Measurements from ENCODE around the gene APC2. TPM values are rescaled to one million over a fixed set of nuclear protein-coding genes. Genes with fewer than 3 reads are reported as not detected.

Gene APC2
- total and polyA plus RNA-seq, 4 donors = 46.3 to 190 (median 125) TPM

DNA sequence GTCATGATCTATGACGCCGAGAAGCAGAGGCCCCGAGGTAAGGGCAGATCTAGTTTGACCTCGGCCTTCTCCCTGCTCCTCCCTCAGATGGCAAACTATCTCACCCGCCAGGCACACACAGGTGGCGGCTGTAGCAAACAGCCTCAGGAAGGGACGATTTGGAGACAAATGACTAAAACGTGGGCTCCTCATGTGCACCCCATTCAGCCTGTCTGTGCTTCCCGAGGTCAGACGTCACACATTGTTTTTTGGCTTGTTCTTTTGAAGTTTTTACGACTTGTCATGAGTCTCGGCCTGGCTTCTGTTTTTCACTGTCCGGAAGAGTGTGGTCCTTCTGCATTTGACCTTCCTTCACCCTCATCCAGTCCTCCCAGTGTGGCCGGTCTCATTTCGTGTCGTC, 27.6 kb upstream of the APC2 start:
- H3K9me3 ChIP-seq (ENCODE audit: control insufficient read depth, insufficient read depth, low read length) = no peaks in the 10 kb centered on the region
- H3K27me3 ChIP-seq (ENCODE audit: control insufficient read depth, insufficient read depth, low read length) = no peaks in the 10 kb centered on the region
- no peak overlapping the region for H3K4me3 ChIP-seq (ENCODE audit: low read depth, low read length)
- peaks cover 99% of the 10 kb centered on the region for H3K36me3 ChIP-seq (ENCODE audit: control insufficient read depth, insufficient read depth, low read length)
- no peak overlapping the region for H3K27ac ChIP-seq (ENCODE audit: low read depth, low read length)
- WGBS (ENCODE audit: insufficient coverage) = 63% methylated on average over 10 of the region's 16 CpGs
- peaks cover 15% of the 10 kb centered on the region for H3K4me1 ChIP-seq (ENCODE audit: control insufficient read depth, insufficient read depth, low read length)
- no peak for DNase-seq (ENCODE audit: low read depth in 4 of 6, low spot score in 6 of 6)

DNA sequence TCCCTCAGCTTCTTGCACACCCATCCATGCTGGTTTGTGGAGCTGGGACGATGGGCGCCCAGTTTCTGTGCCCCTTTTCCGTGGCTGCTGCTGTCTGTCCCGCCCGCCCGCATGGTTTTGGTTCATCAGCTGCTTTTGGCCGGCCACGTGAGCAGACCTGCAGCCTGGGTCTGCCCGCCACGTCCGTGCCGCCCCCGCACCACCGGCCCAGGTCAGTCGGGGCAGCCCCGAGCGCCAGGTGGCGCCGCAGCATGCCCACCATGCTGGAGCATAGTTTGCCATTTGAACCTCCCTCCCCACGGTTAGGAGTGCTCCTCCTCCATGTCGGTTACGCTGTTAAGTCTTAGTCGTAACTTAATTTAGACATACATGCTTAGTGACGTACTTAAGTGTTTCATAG, 27.0 kb upstream of the APC2 start:
- WGBS (ENCODE audit: insufficient coverage) = 87% methylated on average over 20 of the region's 24 CpGs
- no peaks in the 10 kb centered on the region for H3K27me3 ChIP-seq (ENCODE audit: control insufficient read depth, insufficient read depth, low read length)
- no peak for DNase-seq (ENCODE audit: low read depth in 4 of 6, low spot score in 6 of 6)
- H3K9me3 ChIP-seq (ENCODE audit: control insufficient read depth, insufficient read depth, low read length) = no peaks in the 10 kb centered on the region
- H3K27ac ChIP-seq (ENCODE audit: low read depth, low read length) = no peak overlapping the region
- H3K4me1 ChIP-seq (ENCODE audit: control insufficient read depth, insufficient read depth, low read length) = peaks cover 13% of the 10 kb centered on the region
- peaks cover 98% of the 10 kb centered on the region for H3K36me3 ChIP-seq (ENCODE audit: control insufficient read depth, insufficient read depth, low read length)
- no peak overlapping the region for H3K4me3 ChIP-seq (ENCODE audit: low read depth, low read length)

GRCh38 chr19:1423436-1424191, 26.3 kb upstream of the APC2 start:
- H3K27me3 ChIP-seq (ENCODE audit: control insufficient read depth, insufficient read depth, low read length) = no peaks in the 10 kb centered on the region
- no peak overlapping the region for H3K4me3 ChIP-seq (ENCODE audit: low read depth, low read length)
- H3K4me1 ChIP-seq (ENCODE audit: control insufficient read depth, insufficient read depth, low read length) = peaks cover 8% of the 10 kb centered on the region
- no peak for DNase-seq (ENCODE audit: low read depth in 4 of 6, low spot score in 6 of 6)
- peaks cover 96% of the 10 kb centered on the region for H3K36me3 ChIP-seq (ENCODE audit: control insufficient read depth, insufficient read depth, low read length)
- no peaks in the 10 kb centered on the region for H3K9me3 ChIP-seq (ENCODE audit: control insufficient read depth, insufficient read depth, low read length)
- H3K27ac ChIP-seq (ENCODE audit: low read depth, low read length) = no peak overlapping the region
- WGBS (ENCODE audit: insufficient coverage) = 92% methylated on average over 40 of the region's 40 CpGs

DNA sequence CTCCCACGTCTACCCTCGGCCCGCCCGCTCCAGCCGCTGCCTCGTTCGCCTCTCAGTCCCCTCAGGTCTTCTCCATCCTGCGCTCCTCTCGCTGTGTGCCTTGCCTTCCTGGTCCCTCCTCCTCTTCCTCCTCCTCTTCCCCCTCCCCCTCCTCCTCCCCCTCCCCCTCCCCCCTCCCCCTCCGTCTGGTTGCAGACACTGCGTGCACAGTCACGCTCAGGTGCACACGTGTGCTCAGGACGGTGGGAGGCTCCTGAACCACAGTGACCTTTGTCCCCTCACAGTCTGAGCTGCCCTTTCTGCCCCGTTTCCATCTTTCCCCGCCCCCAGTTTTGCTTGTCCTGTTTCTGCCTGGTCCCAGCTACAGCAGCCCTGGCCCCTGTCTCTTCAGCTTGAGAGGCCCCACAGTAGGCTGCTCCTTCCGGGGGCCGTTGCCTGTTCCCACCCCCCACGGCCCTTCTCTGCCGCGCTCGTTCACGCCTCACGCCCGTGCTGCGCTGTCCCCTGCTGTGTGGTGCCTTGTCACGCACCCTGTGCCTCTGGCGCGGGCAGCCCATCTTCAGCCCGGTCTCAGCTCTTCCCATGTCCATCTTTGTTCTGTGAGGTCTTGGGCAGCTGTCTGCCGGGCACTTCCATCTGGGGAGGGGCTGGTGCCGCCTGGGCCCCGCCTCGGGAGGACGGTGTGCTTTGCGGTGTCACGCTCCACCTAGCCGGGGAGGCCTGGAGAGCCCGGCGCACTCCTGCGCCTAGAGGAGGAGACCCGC, 25.5 kb upstream of the APC2 start:
- H3K9me3 ChIP-seq (ENCODE audit: control insufficient read depth, insufficient read depth, low read length) = no peaks in the 10 kb centered on the region
- peaks cover 8% of the 10 kb centered on the region for H3K4me1 ChIP-seq (ENCODE audit: control insufficient read depth, insufficient read depth, low read length)
- peaks cover 96% of the 10 kb centered on the region for H3K36me3 ChIP-seq (ENCODE audit: control insufficient read depth, insufficient read depth, low read length)
- no peaks in the 10 kb centered on the region for H3K27me3 ChIP-seq (ENCODE audit: control insufficient read depth, insufficient read depth, low read length)
- no peak overlapping the region for H3K4me3 ChIP-seq (ENCODE audit: low read depth, low read length)
- no peak overlapping the region for H3K27ac ChIP-seq (ENCODE audit: low read depth, low read length)
- DNase-seq (ENCODE audit: low read depth in 4 of 6, low spot score in 6 of 6) = no peak
- 73% methylated on average over 27 of the region's 42 CpGs for WGBS (ENCODE audit: insufficient coverage)

- H3K9me3 ChIP-seq (ENCODE audit: control insufficient read depth, insufficient read depth, low read length) = no peaks in the 10 kb centered on the region
- no peak for DNase-seq (ENCODE audit: low read depth in 4 of 6, low spot score in 6 of 6)
- no peak overlapping the region for H3K27ac ChIP-seq (ENCODE audit: low read depth, low read length)
- no peak overlapping the region for H3K4me3 ChIP-seq (ENCODE audit: low read depth, low read length)
- WGBS (ENCODE audit: insufficient coverage) = 84% methylated on average over 28 of the region's 33 CpGs
- peaks cover 8% of the 10 kb centered on the region for H3K4me1 ChIP-seq (ENCODE audit: control insufficient read depth, insufficient read depth, low read length)
- no peaks in the 10 kb centered on the region for H3K27me3 ChIP-seq (ENCODE audit: control insufficient read depth, insufficient read depth, low read length)
- H3K36me3 ChIP-seq (ENCODE audit: control insufficient read depth, insufficient read depth, low read length) = peaks cover 96% of the 10 kb centered on the region
These were observed 24.7 kb upstream of the APC2 start for GRCh38 chr19:1425102-1425837.

- H3K4me3 ChIP-seq (ENCODE audit: low read depth, low read length) = no peak overlapping the region
- H3K27me3 ChIP-seq (ENCODE audit: control insufficient read depth, insufficient read depth, low read length) = no peaks in the 10 kb centered on the region
- no peak for DNase-seq (ENCODE audit: low read depth in 4 of 6, low spot score in 6 of 6)
- H3K36me3 ChIP-seq (ENCODE audit: control insufficient read depth, insufficient read depth, low read length) = peaks cover 95% of the 10 kb centered on the region
- peaks cover 8% of the 10 kb centered on the region for H3K4me1 ChIP-seq (ENCODE audit: control insufficient read depth, insufficient read depth, low read length)
- no peaks in the 10 kb centered on the region for H3K9me3 ChIP-seq (ENCODE audit: control insufficient read depth, insufficient read depth, low read length)
- 89% methylated on average over 8 of the region's 14 CpGs for WGBS (ENCODE audit: insufficient coverage)
- no peak overlapping the region for H3K27ac ChIP-seq (ENCODE audit: low read depth, low read length)
These were observed 24.0 kb upstream of the APC2 start for GRCh38 chr19:1425902-1426301.

- 100% methylated on average over 2 of the region's 9 CpGs for WGBS (ENCODE audit: insufficient coverage)
- no peak for DNase-seq (ENCODE audit: low read depth in 4 of 6, low spot score in 6 of 6)
- H3K9me3 ChIP-seq (ENCODE audit: control insufficient read depth, insufficient read depth, low read length) = no peaks in the 10 kb centered on the region
- peaks cover 95% of the 10 kb centered on the region for H3K36me3 ChIP-seq (ENCODE audit: control insufficient read depth, insufficient read depth, low read length)
- H3K27me3 ChIP-seq (ENCODE audit: control insufficient read depth, insufficient read depth, low read length) = no peaks in the 10 kb centered on the region
- no peak overlapping the region for H3K27ac ChIP-seq (ENCODE audit: low read depth, low read length)
- H3K4me1 ChIP-seq (ENCODE audit: control insufficient read depth, insufficient read depth, low read length) = peaks cover 8% of the 10 kb centered on the region
- no peak overlapping the region for H3K4me3 ChIP-seq (ENCODE audit: low read depth, low read length)
These were observed 23.2 kb upstream of the APC2 start for GRCh38 chr19:1426736-1427135.

DNA sequence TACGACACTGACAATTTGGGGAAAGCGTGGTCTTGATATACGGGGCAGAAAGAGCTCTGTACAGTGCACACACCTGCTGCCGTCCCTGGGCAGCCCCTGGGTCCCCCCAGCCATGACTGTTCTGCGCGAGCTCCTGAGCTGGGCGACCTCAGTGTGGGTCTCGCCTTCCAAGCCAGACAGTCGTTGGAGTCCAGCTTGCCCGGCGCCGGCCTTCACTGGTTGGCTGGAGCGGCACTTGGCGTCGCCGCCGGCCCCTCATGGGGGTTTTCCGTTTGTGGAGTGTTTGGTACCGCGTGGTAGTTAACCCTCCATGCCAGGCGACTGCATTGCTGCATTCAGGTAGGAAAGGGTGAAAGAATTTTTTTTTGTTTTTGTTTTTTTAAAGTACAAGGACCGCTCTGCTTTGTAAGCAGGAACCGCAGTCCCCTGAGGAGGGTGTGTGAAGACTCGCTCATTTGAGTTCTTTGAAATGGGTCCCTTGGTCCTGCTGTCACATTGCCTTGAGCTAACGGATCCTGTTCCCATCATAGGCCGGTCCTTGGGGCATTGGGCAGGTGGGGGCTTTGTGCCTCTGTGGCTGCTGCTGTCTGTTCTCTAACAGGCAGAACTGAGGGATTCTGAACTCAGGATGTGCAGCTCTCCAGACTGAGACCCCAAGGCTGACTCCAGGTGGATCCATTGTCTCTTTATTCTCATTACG, 22.6 kb upstream of the APC2 start:
- Histone ChIP-seq H3K9me3 (ENCODE audit: control insufficient read depth, insufficient read depth, low read length) (no peaks in the 10 kb centered on the region), H3K27me3 (ENCODE audit: control insufficient read depth, insufficient read depth, low read length) (no peaks in the 10 kb centered on the region), H3K27ac (ENCODE audit: low read depth, low read length) (no peak overlapping the region), H3K36me3 (ENCODE audit: control insufficient read depth, insufficient read depth, low read length) (peaks cover 95% of the 10 kb centered on the region), H3K4me3 (ENCODE audit: low read depth, low read length) (no peak overlapping the region), H3K4me1 (ENCODE audit: control insufficient read depth, insufficient read depth, low read length) (peaks cover 8% of the 10 kb centered on the region)
- DNase-seq (ENCODE audit: low read depth in 4 of 6, low spot score in 6 of 6) = peak in 1 of 6 donors; percentile 67
- 82% methylated on average over 26 of the region's 27 CpGs for WGBS (ENCODE audit: insufficient coverage)

DNA sequence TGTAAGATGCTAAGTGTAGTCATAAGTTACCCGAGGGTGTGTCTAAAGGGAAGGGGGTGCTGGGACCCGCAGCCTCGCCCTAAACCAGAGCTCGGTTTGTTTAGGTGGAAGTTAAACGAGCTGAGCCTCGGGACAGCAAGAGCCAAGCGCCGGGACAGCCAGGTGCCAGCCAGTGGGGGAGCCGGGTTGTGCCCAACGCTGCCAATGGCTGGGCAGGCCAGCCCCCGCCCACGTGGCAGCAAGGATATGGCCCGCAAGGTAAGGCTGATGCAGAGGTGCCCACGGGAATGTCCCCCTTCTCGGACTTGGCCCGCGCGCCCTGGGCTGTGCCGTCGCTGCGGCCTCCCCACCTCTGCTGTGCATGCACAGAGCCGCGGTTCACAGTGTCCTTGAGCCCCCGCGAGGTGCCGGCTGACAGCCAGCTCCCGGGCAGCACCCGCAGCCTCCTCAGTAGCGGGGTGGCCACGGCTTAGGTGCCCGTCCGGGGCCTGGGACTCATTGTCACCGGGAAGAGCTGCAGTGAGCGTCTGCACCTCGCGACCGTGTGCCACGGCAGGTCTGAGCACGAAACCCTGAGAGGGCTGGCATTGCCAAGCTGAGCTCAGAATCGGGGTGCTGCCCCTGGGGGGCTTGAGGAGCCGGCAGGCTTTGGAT, 21.1 kb upstream of the APC2 start:
- no peak for DNase-seq (ENCODE audit: low read depth in 4 of 6, low spot score in 6 of 6)
- no peaks in the 10 kb centered on the region for H3K9me3 ChIP-seq (ENCODE audit: control insufficient read depth, insufficient read depth, low read length)
- H3K36me3 ChIP-seq (ENCODE audit: control insufficient read depth, insufficient read depth, low read length) = peaks cover 95% of the 10 kb centered on the region
- no peak overlapping the region for H3K27ac ChIP-seq (ENCODE audit: low read depth, low read length)
- H3K4me3 ChIP-seq (ENCODE audit: low read depth, low read length) = no peak overlapping the region
- H3K27me3 ChIP-seq (ENCODE audit: control insufficient read depth, insufficient read depth, low read length) = no peaks in the 10 kb centered on the region
- 95% methylated on average over 41 of the region's 41 CpGs for WGBS (ENCODE audit: insufficient coverage)
- H3K4me1 ChIP-seq (ENCODE audit: control insufficient read depth, insufficient read depth, low read length) = peaks cover 8% of the 10 kb centered on the region
